OCI-LY7 (cell line): ENCODE measurements around the gene TKFC. TPM values are rescaled to one million over a fixed set of nuclear protein-coding genes. Genes with fewer than 3 reads are reported as not detected.

Experiments used
- BruUV-seq: library from RNA; stranded (reverse); fragments of 400-500 nt; replicated peaks from 2 replicates; lab custom pipeline; 2021; lab: Mats Ljungman, UMichigan
- CTCF ChIA-PET: fragments of 300-600 bp; sonication (Branson Sonifier 250); formaldehyde crosslinking; loops from one replicate; lab custom pipeline; 2022; ENCODE audit warnings: antibody characterized with exemption; ENCODE audit not compliant: unreplicated experiment; lab: Charles Lee
- POLR2A ChIA-PET: fragments of 300-600 bp; sonication (Branson Sonifier 250); formaldehyde crosslinking; loops from one replicate; lab custom pipeline; 2022; ENCODE audit warnings: antibody characterized with exemption; lab: Charles Lee
- DNase-seq: peaks from one replicate; pipeline ENCODE4 v3.0.0-alpha.2; 2015; ENCODE audit warnings: low spot score
- H2AFZ ChIP-seq: fragments of 200-600 bp; sonication (generic), shearing (Covaris generic); 2 replicates; pipeline ENCODE4 v1.6.1; 2014; ENCODE audit warnings: mild to moderate bottlenecking, antibody characterized with exemption, low read length, moderate library complexity
- H3K27ac ChIP-seq: fragments of 200-600 bp; sonication (generic); 2 replicates; pipeline ENCODE4 v1.5.1; 2014; ENCODE audit warnings: mixed run types, low read depth, mild to moderate bottlenecking, moderate library complexity, low read length, inconsistent platforms; ENCODE audit not compliant: poor library complexity, severe bottlenecking
- H3K36me3 ChIP-seq: fragments of 200-600 bp; sonication (generic); 2 replicates; pipeline ENCODE4 v1.6.1; 2014; ENCODE audit warnings: mild to moderate bottlenecking, antibody characterized with exemption, low read length, moderate library complexity, mixed read lengths; ENCODE audit not compliant: insufficient read depth
- H3K4me1 ChIP-seq: fragments of 200-600 bp; sonication (generic); 2 replicates; pipeline ENCODE4 v1.5.1; 2014; ENCODE audit warnings: mild to moderate bottlenecking, low read length; ENCODE audit not compliant: insufficient read depth, poor library complexity, severe bottlenecking
- H3K4me2 ChIP-seq: fragments of 200-600 bp; sonication (generic); 2 replicates; pipeline ENCODE4 v1.6.1; 2014; ENCODE audit warnings: mild to moderate bottlenecking, low read length
- H3K4me3 ChIP-seq: fragments of 200-600 bp; sonication (generic); 2 replicates; pipeline ENCODE4 v1.5.1; 2014; ENCODE audit warnings: mild to moderate bottlenecking, low read depth, low read length; ENCODE audit not compliant: poor library complexity, severe bottlenecking
- H3K79me2 ChIP-seq: fragments of 200-600 bp; sonication (generic); 2 replicates; pipeline ENCODE4 v1.6.1; 2016; ENCODE audit warnings: low read depth, mild to moderate bottlenecking, low read length, moderate library complexity, mixed read lengths; ENCODE audit not compliant: insufficient read depth
- H3K9me2 ChIP-seq: fragments of 200-600 bp; sonication (generic); 2 replicates; pipeline ENCODE4 v1.6.1; 2016; ENCODE audit warnings: mild to moderate bottlenecking, low read length, mixed read lengths; ENCODE audit not compliant: insufficient read depth
- H3K9me3 ChIP-seq: fragments of 200-600 bp; sonication (generic); 2 replicates; pipeline ENCODE4 v1.6.1; 2014; ENCODE audit warnings: mild to moderate bottlenecking, mixed run types, low read length, mixed read lengths
- H4K20me1 ChIP-seq: fragments of 200-600 bp; sonication (generic); 2 replicates; pipeline ENCODE4 v1.6.1; 2014; ENCODE audit warnings: mild to moderate bottlenecking, antibody characterized with exemption, low read length, moderate library complexity, mixed read lengths; ENCODE audit not compliant: insufficient read depth
- EZH2phosphoT487 ChIP-seq: fragments of 200-600 bp; sonication (generic); IDR thresholded peaks from 2 replicates; pipeline ENCODE4 v1.6.1; 2018; ENCODE audit warnings: low read depth, borderline replicate concordance, mild to moderate bottlenecking, mixed run types, antibody characterized with exemption, low read length, moderate library complexity, mixed read lengths
- intact Hi-C: fragments of 100-400 bp; cut with micrococcal nuclease; formaldehyde crosslinking; loops from one replicate; pipeline ENCODE4 v1.10.0; 2022; ENCODE audit not compliant: unreplicated experiment
- total RNA-seq, 2 experiments: library from RNA; depleted of rRNA in 1 of 2; stranded (reverse); fragments of >200 nt in 1 of 2; shearing (Covaris generic) in 1 of 2; gene quantifications; 2 replicates each; pipeline ENCODE4 v1.2.3, GENCODE V29; 2014 to 2022
- TF ChIP-seq, protein P1 (sequence below): fragments of 200-600 bp; sonication (generic); conservative IDR thresholded peaks from 2 replicates; pipeline ENCODE4 v1.5.1; 2014; ENCODE audit warnings: mild to moderate bottlenecking, antibody characterized with exemption, low read length, moderate library complexity, mixed read lengths

Gene TKFC
- total RNA-seq, 2 experiments from 2014 or later, result 77.8 to 166 TPM

DNA sequence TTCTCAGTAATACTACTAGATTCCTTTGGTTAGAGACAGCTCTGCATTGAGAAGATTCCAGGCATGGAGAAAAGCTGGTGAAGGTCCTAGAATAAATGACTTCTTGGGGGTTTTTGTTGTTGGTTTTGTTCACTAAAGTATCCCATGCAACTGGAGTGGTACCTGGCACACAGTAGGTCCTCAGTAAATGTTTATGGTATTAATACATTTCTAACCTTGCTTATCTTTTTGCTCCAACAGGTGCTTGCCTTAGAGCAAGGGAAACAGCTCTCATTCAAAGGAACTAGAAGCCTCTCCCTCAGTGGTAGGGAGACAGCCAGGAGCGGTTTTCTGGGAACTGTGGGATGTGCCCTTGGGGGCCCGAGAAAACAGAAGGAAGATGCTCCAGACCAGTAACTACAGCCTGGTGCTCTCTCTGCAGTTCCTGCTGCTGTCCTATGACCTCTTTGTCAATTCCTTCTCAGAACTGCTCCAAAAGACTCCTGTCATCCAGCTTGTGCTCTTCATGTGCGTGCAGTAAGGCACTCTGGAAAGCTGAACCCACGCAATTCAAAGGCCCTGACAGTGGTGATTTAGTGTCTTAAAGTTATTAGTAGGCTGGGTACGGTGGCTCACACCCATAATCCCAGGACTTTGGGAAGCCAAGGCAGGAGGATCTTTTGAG is 31.1 kb downstream of the TKFC start:
- POLR2A ChIA-PET, result interaction anchor here (0.7 to 4.7 kb wide), 3 partner anchors 19 to 1193 kb away, joined by 3 to 80 read pairs (median 10); partner anchors contain the start of genes DDB1 and TKFC
- no peak overlapping the region for H3K27ac ChIP-seq
- no peaks in the 10 kb centered on the region for H3K9me3 ChIP-seq
- BruUV-seq, result no TSS peak
- peaks cover 48% of the 10 kb centered on the region for H3K79me2 ChIP-seq
- H3K4me3 ChIP-seq, result peak overlapping the region; percentile 86
- CTCF ChIA-PET, result interaction anchor here (1.2 to 1.5 kb wide), 2 partner anchors 22 to 28 kb away, joined by 4 to 7 read pairs; no protein-coding TSS in a partner anchor
- H2AFZ ChIP-seq, result no peak overlapping the region
- intact Hi-C loops, result loop anchor here (5.0 kb wide), 1 partner anchor 63 kb away; the partner anchor contains the start of gene CPSF7
- TF ChIP-seq, protein P1, sequence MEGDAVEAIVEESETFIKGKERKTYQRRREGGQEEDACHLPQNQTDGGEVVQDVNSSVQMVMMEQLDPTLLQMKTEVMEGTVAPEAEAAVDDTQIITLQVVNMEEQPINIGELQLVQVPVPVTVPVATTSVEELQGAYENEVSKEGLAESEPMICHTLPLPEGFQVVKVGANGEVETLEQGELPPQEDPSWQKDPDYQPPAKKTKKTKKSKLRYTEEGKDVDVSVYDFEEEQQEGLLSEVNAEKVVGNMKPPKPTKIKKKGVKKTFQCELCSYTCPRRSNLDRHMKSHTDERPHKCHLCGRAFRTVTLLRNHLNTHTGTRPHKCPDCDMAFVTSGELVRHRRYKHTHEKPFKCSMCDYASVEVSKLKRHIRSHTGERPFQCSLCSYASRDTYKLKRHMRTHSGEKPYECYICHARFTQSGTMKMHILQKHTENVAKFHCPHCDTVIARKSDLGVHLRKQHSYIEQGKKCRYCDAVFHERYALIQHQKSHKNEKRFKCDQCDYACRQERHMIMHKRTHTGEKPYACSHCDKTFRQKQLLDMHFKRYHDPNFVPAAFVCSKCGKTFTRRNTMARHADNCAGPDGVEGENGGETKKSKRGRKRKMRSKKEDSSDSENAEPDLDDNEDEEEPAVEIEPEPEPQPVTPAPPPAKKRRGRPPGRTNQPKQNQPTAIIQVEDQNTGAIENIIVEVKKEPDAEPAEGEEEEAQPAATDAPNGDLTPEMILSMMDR, result no peak
- no peak for TF ChIP-seq EZH2phosphoT487
- peak overlapping the region; percentile 85; the same call in 1 of the 2 replicates for H3K4me2 ChIP-seq
- peaks cover 23% of the 10 kb centered on the region for H3K4me1 ChIP-seq
- no peaks in the 10 kb centered on the region for H3K9me2 ChIP-seq
- DNase-seq, result no peak
- no peaks in the 10 kb centered on the region for H4K20me1 ChIP-seq
- peaks cover 61% of the 10 kb centered on the region for H3K36me3 ChIP-seq

DNA sequence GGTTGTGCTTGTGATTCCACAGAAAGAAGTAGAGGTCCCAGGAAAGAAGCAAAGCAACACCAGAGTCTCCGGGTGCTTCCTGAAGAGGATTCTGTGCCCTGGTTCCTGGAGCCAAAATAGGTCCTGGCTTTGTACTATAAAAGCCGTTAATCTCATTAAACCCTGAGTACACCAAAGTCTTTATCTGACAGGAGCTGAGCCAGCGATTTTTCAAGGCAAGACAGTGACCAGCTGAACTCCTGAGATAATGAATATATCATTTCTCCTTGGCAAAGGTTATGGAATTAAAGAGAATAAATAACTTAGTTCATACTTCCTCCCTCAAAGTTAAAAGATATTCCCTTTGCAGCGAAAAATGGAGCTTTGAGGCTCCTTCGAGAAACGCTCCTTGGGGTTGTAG is 34.4 kb downstream of the TKFC start:
- H3K4me1 ChIP-seq, result peaks cover 10% of the 10 kb centered on the region
- H3K79me2 ChIP-seq, result peaks cover 23% of the 10 kb centered on the region
- no peak overlapping the region for H3K4me3 ChIP-seq
- H3K4me2 ChIP-seq, result no peak overlapping the region
- TF ChIP-seq EZH2phosphoT487, result no peak
- TF ChIP-seq, protein P1, result no peak
- intact Hi-C loops, result no loop called here
- DNase-seq, result no peak
- H3K27ac ChIP-seq, result no peak overlapping the region
- CTCF ChIA-PET, result interaction anchor here (0.8 to 1.2 kb wide), 2 partner anchors 18 to 37 kb away, joined by 3 read pairs; no protein-coding TSS in a partner anchor
- BruUV-seq, result TSS peak; percentile 6
- 0 out of 2 replicates have a peak, but pooled peaks cover 8% of the 10 kb centered on the region for H3K9me3 ChIP-seq
- no peak overlapping the region for H2AFZ ChIP-seq
- POLR2A ChIA-PET, result no interaction called here
- H4K20me1 ChIP-seq, result no peaks in the 10 kb centered on the region
- H3K36me3 ChIP-seq, result peaks cover 90% of the 10 kb centered on the region
- H3K9me2 ChIP-seq, result no peaks in the 10 kb centered on the region
